Astrocyte (in vitro differentiated cells and primary cell): Measurements from ENCODE around the gene BMAL2. TPM values are rescaled to one million over a fixed set of nuclear protein-coding genes. Genes with fewer than 3 reads are reported as not detected.
A peak's percentile ranks its signal among the peaks of the same experiment; 100 is the strongest.

ENCODE experiments used
- DNase-seq: peaks from one replicate; pipeline ENCODE4 v3.0.0-alpha.2; 2010; ENCODE audit warnings: low read depth
- FAIRE-seq: peaks from 2 replicates; lab custom pipeline; 2011; peaks lifted over from hg19 to GRCh38; lab: Jason Lieb, UNC
- H2AFZ ChIP-seq: 2 replicates; pipeline ENCODE4 v1.6.0; 2012; ENCODE audit warnings: low read depth, low read length, inconsistent platforms
- H3K27ac ChIP-seq: 2 replicates; pipeline ENCODE4 v1.5.1; 2011; ENCODE audit warnings: low read depth, low read length, inconsistent platforms
- H3K27me3 ChIP-seq: 2 replicates; pipeline ENCODE4 v1.6.0; 2011; ENCODE audit warnings: low read length, inconsistent platforms; ENCODE audit not compliant: insufficient read depth
- H3K36me3 ChIP-seq: 2 replicates; pipeline ENCODE4 v1.5.1; 2011; ENCODE audit warnings: low read length, inconsistent platforms; ENCODE audit not compliant: insufficient read depth
- H3K4me1 ChIP-seq: 2 replicates; pipeline ENCODE4 v1.5.1; 2011; ENCODE audit warnings: low read length, inconsistent platforms; ENCODE audit not compliant: insufficient read depth
- H3K4me2 ChIP-seq: 2 replicates; pipeline ENCODE4 v1.6.0; 2012; ENCODE audit warnings: low read length, inconsistent platforms
- H3K4me3 ChIP-seq: 2 replicates; pipeline ENCODE4 v1.5.1; 2011; ENCODE audit warnings: low read depth, mild to moderate bottlenecking, low read length, inconsistent platforms; ENCODE audit not compliant: insufficient read depth
- H3K79me2 ChIP-seq: 2 replicates; pipeline ENCODE4 v1.6.0; 2012; ENCODE audit warnings: mild to moderate bottlenecking, low read length, inconsistent platforms; ENCODE audit not compliant: insufficient read depth
- H3K9ac ChIP-seq: 2 replicates; pipeline ENCODE4 v1.6.0; 2012; ENCODE audit warnings: mild to moderate bottlenecking, low read length, inconsistent platforms
- H3K9me3 ChIP-seq: 2 replicates; pipeline ENCODE4 v1.5.1; 2012; ENCODE audit warnings: low read depth, mild to moderate bottlenecking, low read length, inconsistent platforms; ENCODE audit not compliant: insufficient read depth
- H4K20me1 ChIP-seq: 2 replicates; pipeline ENCODE4 v1.6.0; 2012; ENCODE audit warnings: low read length, inconsistent platforms; ENCODE audit not compliant: insufficient read depth
- H3K27ac Mint-ChIP-seq: one replicate; pipeline ENCODE4 v1.8.0; 2021; ENCODE audit warnings: mild to moderate bottlenecking, mixed read lengths; ENCODE audit not compliant: unreplicated experiment
- H3K27me3 Mint-ChIP-seq: one replicate; pipeline ENCODE4 v1.8.0; 2021; ENCODE audit warnings: low read depth, mixed read lengths; ENCODE audit not compliant: unreplicated experiment
- H3K36me3 Mint-ChIP-seq: one replicate; pipeline ENCODE4 v1.8.0; 2021; ENCODE audit warnings: low read depth, mixed read lengths; ENCODE audit not compliant: unreplicated experiment
- H3K4me1 Mint-ChIP-seq: one replicate; pipeline ENCODE4 v1.8.0; 2021; ENCODE audit warnings: low read depth, mixed read lengths; ENCODE audit not compliant: unreplicated experiment
- H3K4me3 Mint-ChIP-seq: one replicate; pipeline ENCODE4 v1.8.0; 2021; ENCODE audit warnings: mild to moderate bottlenecking, moderate library complexity, mixed read lengths; ENCODE audit not compliant: unreplicated experiment
- H3K9me3 Mint-ChIP-seq: one replicate; pipeline ENCODE4 v1.8.0; 2021; ENCODE audit warnings: mild to moderate bottlenecking, mixed read lengths; ENCODE audit not compliant: unreplicated experiment
- EZH2 ChIP-seq: IDR thresholded peaks from 2 replicates; pipeline ENCODE4 v1.6.1; 2012; ENCODE audit warnings: mild to moderate bottlenecking, low read length, inconsistent platforms; ENCODE audit not compliant: insufficient read depth
- total RNA-seq: library from RNA; stranded (reverse); gene quantifications from 2 replicates; pipeline ENCODE4 v1.2.1, GENCODE V29; 2021
- TF ChIP-seq, protein P1 (sequence below): IDR thresholded peaks from 2 replicates; pipeline ENCODE4 v1.5.1; 2011; ENCODE audit warnings: low read depth, mild to moderate bottlenecking, inconsistent platforms, low read length, moderate library complexity; ENCODE audit not compliant: insufficient read depth

Gene BMAL2
- total RNA-seq, 1 donor from 2014 or later: 13.6 TPM

DNA sequence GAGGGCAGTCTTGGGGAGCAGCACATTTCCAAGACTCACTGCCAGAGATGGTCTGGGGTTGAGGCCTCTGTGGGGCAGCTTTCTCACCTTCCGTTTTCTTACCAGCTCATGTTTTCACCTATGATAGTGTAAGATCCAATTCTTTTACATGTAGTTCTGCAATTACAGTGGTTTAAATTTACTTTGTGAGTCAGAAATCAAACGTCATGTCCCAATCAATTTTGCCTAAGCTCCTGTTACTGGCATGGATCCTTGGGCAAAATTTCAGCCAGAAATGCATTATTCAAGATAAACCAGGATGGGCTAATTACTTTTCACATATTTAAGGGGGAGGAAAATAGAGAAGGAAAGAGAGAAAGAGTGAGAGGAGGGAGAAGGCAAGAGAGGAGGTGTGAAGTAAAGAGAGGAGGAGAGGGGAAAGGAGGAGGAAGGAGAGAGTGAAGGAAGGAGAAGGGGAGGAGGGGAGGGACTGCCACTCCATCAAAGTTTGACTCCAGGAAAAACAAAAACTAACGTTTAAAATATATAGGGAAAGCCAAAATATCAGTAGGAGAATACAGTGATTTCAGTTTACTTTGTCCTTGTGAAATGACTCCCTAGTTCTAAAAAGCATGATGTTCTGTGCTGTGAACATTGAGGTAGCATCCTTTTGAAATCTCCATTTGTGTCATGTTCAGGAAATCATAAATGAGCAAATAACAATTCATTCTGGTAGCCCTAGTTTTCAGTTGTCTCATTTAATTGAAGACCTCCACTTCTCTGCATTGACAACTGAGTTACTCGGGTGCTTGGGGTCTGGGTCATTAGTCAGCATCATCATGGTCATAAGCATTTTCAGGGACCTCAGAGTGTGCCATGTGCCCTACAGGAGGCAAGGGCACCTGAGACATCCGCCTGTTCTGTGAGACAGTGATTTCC lies 3.0 kb downstream of the BMAL2 start:
- Histone ChIP-seq H3K9me3 (no peaks in the 10 kb centered on the region), H2AFZ (no peak overlapping the region), H3K36me3 (no peaks in the 10 kb centered on the region), H3K4me1 (peaks cover 18% of the 10 kb centered on the region), H3K9ac (no peak overlapping the region), H3K4me2 (peak overlapping the region; percentile 24), H3K79me2 (peaks cover 66% of the 10 kb centered on the region), H4K20me1 (peaks cover 13% of the 10 kb centered on the region), H3K4me3 (no peak overlapping the region), H3K27me3 (no peaks in the 10 kb centered on the region), H3K27ac (no peak overlapping the region)
- DNase-seq: peak; percentile 32
- Mint-ChIP-seq H3K36me3 (no peaks in the 10 kb centered on the region), H3K27ac (no peak overlapping the region), H3K27me3 (no peaks in the 10 kb centered on the region), H3K4me3 (no peak overlapping the region), H3K4me1 (peaks cover 32% of the 10 kb centered on the region), H3K9me3 (peaks cover 2% of the 10 kb centered on the region)
- TF ChIP-seq, protein P1, sequence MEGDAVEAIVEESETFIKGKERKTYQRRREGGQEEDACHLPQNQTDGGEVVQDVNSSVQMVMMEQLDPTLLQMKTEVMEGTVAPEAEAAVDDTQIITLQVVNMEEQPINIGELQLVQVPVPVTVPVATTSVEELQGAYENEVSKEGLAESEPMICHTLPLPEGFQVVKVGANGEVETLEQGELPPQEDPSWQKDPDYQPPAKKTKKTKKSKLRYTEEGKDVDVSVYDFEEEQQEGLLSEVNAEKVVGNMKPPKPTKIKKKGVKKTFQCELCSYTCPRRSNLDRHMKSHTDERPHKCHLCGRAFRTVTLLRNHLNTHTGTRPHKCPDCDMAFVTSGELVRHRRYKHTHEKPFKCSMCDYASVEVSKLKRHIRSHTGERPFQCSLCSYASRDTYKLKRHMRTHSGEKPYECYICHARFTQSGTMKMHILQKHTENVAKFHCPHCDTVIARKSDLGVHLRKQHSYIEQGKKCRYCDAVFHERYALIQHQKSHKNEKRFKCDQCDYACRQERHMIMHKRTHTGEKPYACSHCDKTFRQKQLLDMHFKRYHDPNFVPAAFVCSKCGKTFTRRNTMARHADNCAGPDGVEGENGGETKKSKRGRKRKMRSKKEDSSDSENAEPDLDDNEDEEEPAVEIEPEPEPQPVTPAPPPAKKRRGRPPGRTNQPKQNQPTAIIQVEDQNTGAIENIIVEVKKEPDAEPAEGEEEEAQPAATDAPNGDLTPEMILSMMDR: no peak
- no peak for TF ChIP-seq EZH2
- no peak for FAIRE-seq

- Mint-ChIP-seq H3K27me3 (no peaks in the 10 kb centered on the region), H3K4me3 (no peak overlapping the region), H3K9me3 (peaks cover 2% of the 10 kb centered on the region), H3K4me1 (peaks cover 30% of the 10 kb centered on the region), H3K36me3 (no peaks in the 10 kb centered on the region), H3K27ac (no peak overlapping the region)
- Histone ChIP-seq H4K20me1 (peaks cover 13% of the 10 kb centered on the region), H3K9ac (no peak overlapping the region), H3K4me2 (no peak overlapping the region), H3K4me3 (no peak overlapping the region), H3K36me3 (no peaks in the 10 kb centered on the region), H3K4me1 (peaks cover 18% of the 10 kb centered on the region), H3K27me3 (no peaks in the 10 kb centered on the region), H3K79me2 (peaks cover 72% of the 10 kb centered on the region), H3K27ac (no peak overlapping the region), H2AFZ (no peak overlapping the region), H3K9me3 (no peaks in the 10 kb centered on the region)
- TF ChIP-seq, protein P1: no peak
- TF ChIP-seq EZH2: no peak
- FAIRE-seq (no peak), DNase-seq (no peak)
These were observed 3.6 kb downstream of the BMAL2 start for GRCh38 chr12:27336282-27336653.

DNA sequence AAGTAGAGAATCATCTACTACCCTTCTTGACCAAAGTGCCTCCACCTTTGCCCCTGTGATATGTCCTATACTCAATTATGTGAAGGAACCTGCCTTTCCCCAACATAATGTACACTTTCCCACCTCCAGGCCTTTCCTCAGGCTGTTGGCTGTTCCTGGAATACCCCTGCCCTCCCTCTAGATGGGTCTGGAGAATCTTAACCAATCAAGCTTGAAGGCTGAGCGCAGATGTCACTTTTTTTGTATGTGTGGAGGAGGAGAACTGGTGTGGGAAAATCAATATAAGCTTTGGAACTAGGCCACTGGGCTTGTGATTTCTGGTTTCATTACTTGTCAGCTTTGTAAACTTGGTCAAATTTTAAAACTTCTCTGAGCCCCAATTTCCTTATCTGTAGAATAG lies 4.7 kb downstream of the BMAL2 start:
- no peak overlapping the region for H3K4me3 Mint-ChIP-seq
- H3K27ac Mint-ChIP-seq: no peak overlapping the region
- Histone ChIP-seq H4K20me1 (peaks cover 13% of the 10 kb centered on the region), H3K4me2 (no peak overlapping the region), H3K4me1 (peaks cover 16% of the 10 kb centered on the region), H3K79me2 (peaks cover 83% of the 10 kb centered on the region), H3K4me3 (no peak overlapping the region), H3K9ac (no peak overlapping the region), H3K27me3 (no peaks in the 10 kb centered on the region), H2AFZ (no peak overlapping the region), H3K36me3 (no peaks in the 10 kb centered on the region), H3K27ac (no peak overlapping the region), H3K9me3 (no peaks in the 10 kb centered on the region)
- DNase-seq: no peak
- no peak for FAIRE-seq
- H3K36me3 Mint-ChIP-seq: no peaks in the 10 kb centered on the region
- peaks cover 19% of the 10 kb centered on the region for H3K4me1 Mint-ChIP-seq
- TF ChIP-seq, protein P1: no peak
- no peak for TF ChIP-seq EZH2
- H3K27me3 Mint-ChIP-seq: no peaks in the 10 kb centered on the region
- H3K9me3 Mint-ChIP-seq: peaks cover 2% of the 10 kb centered on the region
